NCI-H128 (cell line): ENCODE measurements around the gene RFX3.

ENCODE experiments used
- DNase-seq: peaks from one replicate; lab custom pipeline; 2025; ENCODE audit not compliant: unreplicated experiment; lab: John Stamatoyannopoulos, UW

Gene RFX3

GRCh38 chr9:3514786-3515185 is 11.0 kb downstream of the RFX3 start:
- no peak for DNase-seq

GRCh38 chr9:3513265-3513818 is 12.5 kb downstream of the RFX3 start:
- no peak for DNase-seq

- no peak for DNase-seq
Measured at GRCh38 chr9:3511551-3511950, 14.2 kb downstream of the RFX3 start.

- DNase-seq = no peak
Measured at GRCh38 chr9:3510796-3511195, 15.0 kb downstream of the RFX3 start.

GRCh38 chr9:3509926-3510325 is 15.9 kb downstream of the RFX3 start:
- DNase-seq = no peak

GRCh38 chr9:3508521-3509291 is 17.1 kb downstream of the RFX3 start:
- DNase-seq = peak; percentile 42

DNA sequence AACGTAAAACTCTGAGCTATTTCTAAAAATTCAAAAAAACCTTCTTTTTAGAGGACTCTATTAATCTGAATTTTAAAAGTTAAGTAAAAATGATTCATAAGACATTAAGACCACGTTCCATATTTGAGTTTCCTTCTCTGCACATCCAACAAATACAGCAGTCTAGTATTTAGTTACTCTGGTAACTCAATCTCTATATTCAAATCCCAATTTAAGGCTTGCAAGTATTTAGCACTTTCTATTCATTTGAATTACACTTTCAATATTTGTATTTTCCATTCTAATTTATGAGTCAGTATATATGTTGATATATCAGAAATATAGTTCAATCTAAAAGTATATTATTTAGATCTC is 17.7 kb downstream of the RFX3 start:
- DNase-seq = no peak

DNA sequence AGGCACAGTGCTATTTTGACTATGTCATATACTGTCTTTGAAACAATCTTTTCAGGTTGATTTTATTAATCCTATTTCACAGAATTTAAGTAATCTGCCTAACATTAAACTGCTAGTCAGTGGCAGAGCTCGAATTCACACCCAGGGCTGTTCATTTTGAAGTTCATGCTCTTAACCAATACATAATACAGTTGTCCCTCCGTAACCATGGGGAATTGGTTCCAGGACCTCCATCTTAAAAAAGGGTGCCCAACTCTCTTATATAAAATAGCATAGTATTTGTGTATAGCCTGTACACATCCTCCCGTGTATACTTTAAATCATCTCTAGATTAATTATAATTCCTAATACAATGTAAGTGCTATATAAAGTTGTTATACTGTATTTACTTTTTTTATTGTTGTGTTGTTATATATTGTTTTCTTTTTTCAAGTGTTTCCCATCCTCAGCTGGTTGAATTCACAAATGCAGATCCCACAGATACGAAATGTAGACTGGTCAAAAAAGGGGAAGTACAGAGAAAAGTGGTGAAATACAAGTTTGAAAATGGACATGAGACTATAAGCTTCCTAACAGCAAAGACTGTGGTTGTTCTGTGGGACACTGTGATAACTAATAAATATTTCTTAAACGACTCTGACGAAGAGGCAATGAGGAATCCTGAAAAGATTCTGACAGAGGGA is 18.3 kb downstream of the RFX3 start:
- DNase-seq = no peak

- no peak for DNase-seq
Measured at GRCh38 chr9:3506164-3506563, 19.6 kb downstream of the RFX3 start.

DNA sequence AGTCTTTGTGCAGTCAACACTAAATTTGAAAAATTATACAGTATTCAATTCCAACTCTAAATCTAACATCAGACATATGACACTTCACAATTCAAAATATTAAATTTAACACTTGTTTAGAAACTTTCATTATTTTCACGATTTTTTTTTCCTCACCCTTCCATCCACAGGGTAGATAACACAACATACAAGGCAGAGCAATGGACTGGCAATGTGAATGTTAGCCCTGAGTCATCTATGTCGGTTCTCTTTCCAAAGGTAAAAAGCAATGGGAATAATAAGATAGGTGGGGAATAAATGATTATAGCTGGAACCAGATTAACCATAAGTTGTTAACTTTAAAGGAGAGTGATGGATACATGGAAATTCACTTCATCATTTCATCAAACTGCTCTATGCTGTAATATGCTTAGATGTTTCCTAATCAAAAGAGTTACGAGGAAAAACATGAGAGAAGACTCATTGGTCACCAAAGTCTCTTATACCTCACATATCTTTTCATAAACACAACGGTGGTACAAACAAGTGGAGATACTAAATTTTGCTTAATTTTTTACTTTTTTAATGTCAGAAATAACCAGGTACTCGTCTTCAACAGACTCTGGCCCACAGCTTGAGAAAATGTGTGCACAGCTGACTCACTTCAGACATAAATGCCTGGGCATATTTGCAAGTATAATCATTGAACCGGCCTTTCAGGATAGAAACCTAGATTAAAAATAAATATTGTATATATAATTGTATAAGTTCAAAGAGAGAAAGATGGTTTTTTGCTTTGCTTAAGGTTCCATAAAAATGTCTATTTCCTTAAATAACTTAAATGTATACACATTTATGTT is 23.0 kb downstream of the RFX3 start:
- no peak for DNase-seq

- DNase-seq = no peak
Measured at GRCh38 chr9:3500044-3500443, 25.8 kb downstream of the RFX3 start.

DNA sequence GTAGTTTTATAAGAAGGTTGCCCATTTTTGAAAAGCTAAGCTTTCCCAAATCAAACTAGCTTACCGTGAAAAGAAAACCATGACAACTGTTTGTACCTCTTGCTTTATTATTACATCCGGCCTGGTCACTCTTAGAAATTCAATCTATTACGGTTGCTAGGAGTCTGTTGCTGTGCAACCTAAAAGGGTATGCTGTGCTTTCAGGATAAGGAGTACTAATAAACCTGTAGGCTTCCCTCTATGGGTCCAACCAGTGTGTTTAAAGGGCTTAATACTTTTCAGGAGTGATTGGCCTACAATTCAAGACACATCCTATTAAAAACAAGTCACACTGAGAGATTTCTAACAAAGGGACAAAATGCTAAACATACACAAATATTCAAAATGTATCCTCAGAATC is 27.1 kb downstream of the RFX3 start:
- no peak for DNase-seq

DNA sequence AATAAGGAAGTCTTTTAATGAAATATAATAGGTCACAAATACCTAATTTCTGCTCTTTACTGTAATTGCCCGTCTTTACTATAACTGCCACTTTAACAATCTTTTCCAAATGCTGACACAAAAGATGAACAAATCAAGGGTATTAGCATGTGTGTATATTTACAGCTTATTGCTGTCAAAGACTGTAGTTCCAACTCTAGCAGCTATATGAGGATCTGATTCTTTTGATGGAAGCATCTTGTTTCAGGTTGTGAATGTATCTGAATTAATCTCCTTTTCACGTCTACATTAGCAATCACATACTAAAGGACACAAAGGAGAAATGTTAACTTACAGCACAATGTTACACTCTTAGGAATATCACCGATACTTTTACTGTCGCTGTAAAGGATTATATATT is 27.9 kb downstream of the RFX3 start:
- no peak for DNase-seq

DNA sequence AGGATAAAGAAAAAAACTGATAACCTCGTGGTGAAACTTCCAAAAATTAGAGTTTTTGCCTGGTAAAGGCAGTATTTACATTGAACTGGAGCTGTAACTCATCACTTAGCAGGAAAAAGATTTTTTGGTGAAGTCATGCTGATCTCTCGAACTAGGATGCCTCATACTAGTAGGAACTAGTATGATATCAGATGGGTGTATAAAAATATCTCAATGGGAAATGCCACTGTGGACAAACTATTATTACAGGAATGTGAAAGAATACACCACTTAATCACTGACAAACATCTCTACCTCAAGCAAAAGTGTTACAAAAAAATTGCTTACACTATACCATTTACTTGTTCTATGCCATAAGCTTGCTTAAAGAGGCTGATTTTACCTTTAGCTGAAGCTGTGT is 28.4 kb downstream of the RFX3 start:
- DNase-seq = no peak

DNA sequence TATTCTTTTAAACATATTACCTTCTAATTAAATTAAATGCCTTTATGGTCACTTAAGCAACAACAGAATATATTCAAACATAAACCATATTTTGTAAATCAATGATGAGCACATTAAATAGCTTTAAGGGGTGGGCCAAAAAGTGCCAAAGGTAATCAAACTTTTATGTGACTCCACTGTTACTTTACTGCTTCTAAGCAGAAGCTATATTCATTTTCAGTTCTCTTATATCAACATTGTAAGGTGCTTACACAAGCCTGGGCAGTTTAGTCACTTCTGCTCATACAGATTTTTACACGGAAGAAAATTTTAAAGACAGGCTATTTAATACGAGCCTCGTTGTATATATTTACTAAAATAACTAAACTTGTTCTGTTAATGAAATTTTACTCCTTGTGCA is 29.9 kb downstream of the RFX3 start:
- DNase-seq = no peak

- no peak for DNase-seq
Measured at GRCh38 chr9:3492214-3492613, 33.6 kb downstream of the RFX3 start.

DNA sequence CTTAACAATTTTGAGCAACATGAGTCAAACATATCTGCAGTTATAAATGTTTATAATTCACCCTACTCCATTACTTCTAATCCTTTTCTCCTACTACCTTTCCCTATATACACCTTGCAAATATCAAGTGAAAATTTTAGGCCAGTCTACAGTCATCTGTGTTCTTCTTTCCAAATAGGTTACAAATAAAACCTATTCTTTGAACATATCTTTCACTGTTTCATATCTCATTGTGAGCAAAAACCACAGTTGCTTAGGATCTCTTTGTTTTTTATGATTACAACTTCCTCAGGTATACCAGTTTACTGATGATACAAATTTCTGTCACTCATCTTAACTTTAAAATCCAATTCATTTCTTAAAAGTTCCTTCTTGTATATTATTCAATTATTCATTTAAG is 34.4 kb downstream of the RFX3 start:
- no peak for DNase-seq

DNA sequence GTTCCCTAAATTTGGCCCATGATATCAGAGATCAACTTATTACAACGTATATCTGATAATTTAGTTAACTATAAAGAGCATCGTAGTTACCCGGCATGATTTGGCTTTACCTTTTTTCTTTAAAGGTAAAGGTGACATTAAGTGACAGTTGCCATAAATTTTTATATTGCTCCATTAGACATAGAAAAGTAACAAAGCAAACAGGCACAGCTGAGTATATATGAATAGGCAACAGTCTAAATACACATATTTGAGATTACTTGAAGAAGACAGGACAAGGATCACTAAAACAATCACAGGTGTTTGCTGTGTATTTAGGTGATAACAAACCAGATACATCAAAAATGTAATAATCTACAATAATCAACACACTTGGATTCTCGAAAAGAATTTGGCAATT is 34.8 kb downstream of the RFX3 start:
- DNase-seq = no peak

DNA sequence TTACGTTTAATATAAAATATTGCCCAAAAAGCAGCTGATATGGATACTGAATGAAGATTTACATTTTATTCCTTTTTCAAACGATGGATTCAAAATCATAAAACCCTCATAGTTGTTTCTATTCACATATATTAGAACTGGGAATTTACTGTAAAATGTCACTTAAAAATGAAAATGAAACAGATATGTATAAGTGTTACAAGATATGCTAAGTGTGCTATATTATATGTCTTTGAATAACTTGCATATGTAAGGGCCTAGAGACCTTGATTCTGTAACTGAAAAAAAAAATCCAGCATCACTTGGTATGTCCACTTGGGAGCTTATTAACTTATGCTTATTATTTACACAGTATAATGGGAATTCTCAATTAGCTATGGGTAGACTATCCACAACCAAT is 43.2 kb downstream of the RFX3 start:
- no peak for DNase-seq

- DNase-seq = no peak
Measured at GRCh38 chr9:3480353-3480655, 45.5 kb downstream of the RFX3 start.

- DNase-seq = no peak
Measured at GRCh38 chr9:3479514-3480352, 46.1 kb downstream of the RFX3 start.
